GM12878 (cell line): ENCODE measurements around the gene ITSN2. TPM values are rescaled to one million over a fixed set of nuclear protein-coding genes. Genes with fewer than 3 reads are reported as not detected.

Experiments
- ATAC-seq: fragments of 200-7000 bp; cut with Tn5 transposase; 3 replicates; pipeline ENCODE4 v1.9.1; 2020; ENCODE audit warnings: mild to moderate bottlenecking, moderate library complexity
- BruUV-seq: library from RNA; stranded (reverse); fragments of 400-500 nt; replicated peaks from 2 replicates; lab custom pipeline; 2021; lab: Mats Ljungman, UMichigan
- CTCF ChIA-PET: fragments of 300-600 bp; sonication (Branson Sonifier 250); formaldehyde crosslinking; extraction: SDS; loops from one replicate; lab custom pipeline; 2021; ENCODE audit warnings: inconsistent platforms; lab: Yijun Ruan, JAX
- POLR2A ChIA-PET: fragments of 350-600 bp; formaldehyde crosslinking; extraction: SDS; loops from one replicate; lab custom pipeline; 2021; ENCODE audit warnings: inconsistent platforms; lab: Charles Lee
- RAD21 ChIA-PET: fragments of 300-600 bp; sonication (Branson Sonifier 250); formaldehyde crosslinking; loops from one replicate; lab custom pipeline; 2023; ENCODE audit warnings: antibody characterized with exemption; ENCODE audit not compliant: unreplicated experiment; lab: Charles Lee
- SMC1A ChIA-PET: fragments of 300-600 bp; sonication (Branson Sonifier 250); formaldehyde crosslinking; loops from one replicate; lab custom pipeline; 2023; ENCODE audit not compliant: unreplicated experiment, uncharacterized antibody; lab: Charles Lee
- DNase-seq: peaks from one replicate; pipeline ENCODE4 v3.0.0-alpha.2; 2011; ENCODE audit warnings: low read depth, low spot score
- FAIRE-seq: peaks from 3 replicates; lab custom pipeline; 2011; peaks lifted over from hg19 to GRCh38; lab: Jason Lieb, UNC
- H2AFZ ChIP-seq: 2 replicates; pipeline ENCODE4 v1.6.0; 2011; ENCODE audit warnings: low read depth, low read length, control low read depth; ENCODE audit not compliant: control insufficient read depth
- H3K27ac ChIP-seq: 2 replicates; pipeline ENCODE4 v1.5.1; 2011; ENCODE audit warnings: control low read depth; ENCODE audit not compliant: control insufficient read depth, insufficient read depth
- H3K27me3 ChIP-seq, 2 experiments: replicated peaks in 1 of 2; 2 replicates each; pipeline versions ENCODE4 v1.6.0 to v1.6.1; 2011; ENCODE audit warnings: low read length in 1 of 2; ENCODE audit not compliant: control insufficient read depth in 2 of 2, insufficient read depth in 2 of 2
- H3K36me3 ChIP-seq, 2 experiments: 2 replicates each; pipeline ENCODE4 v1.5.1; 2011; ENCODE audit warnings: low read length in 1 of 2; ENCODE audit not compliant: control insufficient read depth in 2 of 2, insufficient read depth in 2 of 2
- H3K4me1 ChIP-seq: 2 replicates; pipeline ENCODE4 v1.6.1; 2011; ENCODE audit warnings: mild to moderate bottlenecking, low read length, moderate library complexity, mixed read lengths; ENCODE audit not compliant: control insufficient read depth, insufficient read depth
- H3K4me2 ChIP-seq: 2 replicates; pipeline ENCODE4 v1.6.0; 2011; ENCODE audit warnings: control low read depth; ENCODE audit not compliant: control insufficient read depth, insufficient read depth
- H3K4me3 ChIP-seq: fragments of 200-600 bp; sonication (generic); 2 replicates; pipeline ENCODE4 v1.5.1; 2016
- H3K79me2 ChIP-seq: 2 replicates; pipeline ENCODE4 v1.6.0; 2011; ENCODE audit warnings: low read length; ENCODE audit not compliant: control insufficient read depth, insufficient read depth
- H3K9ac ChIP-seq: 2 replicates; pipeline ENCODE4 v1.8.0; 2011; ENCODE audit warnings: low read length, control low read depth, mixed read lengths; ENCODE audit not compliant: control insufficient read depth, insufficient read depth
- H3K9me3 ChIP-seq: replicated peaks from 3 replicates; pipeline ENCODE4 v1.5.1; 2011; ENCODE audit warnings: mild to moderate bottlenecking, low read length; ENCODE audit not compliant: control insufficient read depth, insufficient read depth
- H4K20me1 ChIP-seq: 2 replicates; pipeline ENCODE4 v1.6.0; 2011; ENCODE audit not compliant: control insufficient read depth, insufficient read depth
- BRCA1 ChIP-seq: IDR thresholded peaks from 2 replicates; pipeline ENCODE4 v1.6.1; 2011; ENCODE audit warnings: low read depth, low read length, improper control_type of control experiment
- CEBPB ChIP-seq, 2 experiments: fragments of 150-350 bp in 1 of 2; IDR thresholded peaks; 2 replicates each; pipeline ENCODE4 v1.6.1; 2012 to 2014; ENCODE audit warnings: low read depth in 2 of 2, low read length in 2 of 2, borderline replicate concordance in 1 of 2, inconsistent platforms in 1 of 2
- CHD4 ChIP-seq: fragments of 200-600 bp; sonication (generic); IDR thresholded peaks from 2 replicates; pipeline ENCODE4 v1.6.1; 2016; ENCODE audit warnings: mild to moderate bottlenecking
- EP300 ChIP-seq, 2 experiments: fragments of 150-350 bp in 1 of 2; IDR thresholded peaks; 2 replicates each; pipeline ENCODE4 v1.6.1; 2011 to 2012; ENCODE audit warnings: low read depth in 2 of 2, low read length in 2 of 2, borderline replicate concordance in 1 of 2, improper control_type of control experiment in 1 of 2, inconsistent platforms in 1 of 2; ENCODE audit not compliant: control insufficient read depth in 1 of 2
- GATAD2B ChIP-seq: fragments of 450-650 bp; conservative IDR thresholded peaks from 2 replicates; pipeline ENCODE4 v1.6.1; 2017; ENCODE audit warnings: low read depth, mild to moderate bottlenecking, moderate library complexity
- HDAC6 ChIP-seq: fragments of 200-600 bp; sonication (generic); IDR thresholded peaks from one replicate; pipeline ENCODE4 v1.8.0; 2017; ENCODE audit warnings: antibody characterized with exemption; ENCODE audit not compliant: unreplicated experiment
- HDGF ChIP-seq: fragments of 450-650 bp; IDR thresholded peaks from 2 replicates; pipeline ENCODE4 v1.6.1; 2016; ENCODE audit warnings: antibody characterized with exemption
- NBN ChIP-seq: fragments of 450-650 bp; IDR thresholded peaks from 2 replicates; pipeline ENCODE4 v1.6.1; 2016
- NFYB ChIP-seq: IDR thresholded peaks from 2 replicates; pipeline ENCODE4 v1.6.1; 2011; ENCODE audit warnings: low read depth, mild to moderate bottlenecking, low read length, improper control_type of control experiment, moderate library complexity; ENCODE audit not compliant: insufficient read depth
- NR2C1 ChIP-seq: fragments of 450-650 bp; IDR thresholded peaks from 2 replicates; pipeline ENCODE4 v1.6.1; 2017; ENCODE audit warnings: antibody characterized with exemption, mild to moderate bottlenecking, moderate library complexity
- PAX8 ChIP-seq: fragments of 450-650 bp; IDR thresholded peaks from 2 replicates; pipeline ENCODE4 v1.6.1; 2017; ENCODE audit warnings: mild to moderate bottlenecking, moderate library complexity
- SIX5 ChIP-seq: IDR thresholded peaks from 2 replicates; pipeline ENCODE4 v1.6.1; 2011; ENCODE audit warnings: mild to moderate bottlenecking, low read depth, low read length, moderate library complexity; ENCODE audit not compliant: severe bottlenecking
- SRF ChIP-seq, 2 experiments: IDR thresholded peaks; 2 replicates each; pipeline ENCODE4 v1.6.1; 2011; ENCODE audit warnings: low read depth in 2 of 2, low read length in 2 of 2, mild to moderate bottlenecking in 1 of 2, moderate library complexity in 1 of 2
- TCF7 ChIP-seq: IDR thresholded peaks from 2 replicates; pipeline ENCODE4 v1.6.1; 2014; ENCODE audit warnings: antibody characterized with exemption, borderline replicate concordance
- WGBS: methylation state at CpG from one replicate; pipeline ENCODE4 v1.1.6; 2016; ENCODE audit warnings: low lambda C conversion rate; ENCODE audit not compliant: insufficient replicate concordance, insufficient coverage; ENCODE audit errors: missing lambda C conversion rate; 5-methylcytosine and 5-hydroxymethylcytosine counted together
- in situ Hi-C: fragments of 300-500 bp; cut with MboI; formaldehyde crosslinking; loops from 9 replicates; pipeline ENCODE4 v1.14.3; 2018; ENCODE audit warnings: mixed read lengths
- intact Hi-C: fragments of 100-400 bp; cut with micrococcal nuclease; formaldehyde crosslinking; loops from one replicate; pipeline ENCODE4 v1.14.2; 2022; ENCODE audit not compliant: unreplicated experiment
- polyA plus RNA-seq, 11 experiments: library from polyadenylated mRNA; depleted of rRNA in 4 of 11; unstranded in 6 of 11; stranded (reverse) in 5 of 11; fragments of >200 nt; fragmentation: Nextera tagmentation in 4 of 11; fragmentation: Illumina TruSeq in 1 of 11; extraction: Ambion mirVana in 4 of 11; extraction: Trizol in 1 of 11; gene quantifications; 1 replicate in 1 of 11; 2 replicates in 10 of 11; pipeline versions ENCODE4 v1.2.1 to v1.2.3, GENCODE V29; 2011 to 2016; ENCODE audit warnings: inconsistent platforms in 2 of 11, missing spikeins in 2 of 11, low read depth in 1 of 11
- total RNA-seq, 4 experiments: library from RNA; depleted of rRNA in 3 of 4; stranded (reverse); fragments of >200 nt in 3 of 4; fragmentation: Illumina TruSeq in 1 of 4; extraction: Trizol in 1 of 4; gene quantifications; 2 replicates each; pipeline versions ENCODE4 v1.2.1 to v1.2.3, GENCODE V29; 2013 to 2021
- TF ChIP-seq, protein P1 (sequence below): fragments of 450-650 bp; IDR thresholded peaks from 2 replicates; pipeline ENCODE4 v1.6.1; 2016; ENCODE audit warnings: mild to moderate bottlenecking
- TF ChIP-seq, protein P2 (sequence below): fragments of 450-650 bp; IDR thresholded peaks from 2 replicates; pipeline ENCODE4 v1.6.1; 2017; ENCODE audit warnings: borderline replicate concordance

ITSN2 gene
- total and polyA plus RNA-seq, 10 of the 15 experiments (the other 5 are each of a cell fraction or from before 2014, with no cell fraction given): 20.5 to 80.0 (median 54.7) TPM

DNA sequence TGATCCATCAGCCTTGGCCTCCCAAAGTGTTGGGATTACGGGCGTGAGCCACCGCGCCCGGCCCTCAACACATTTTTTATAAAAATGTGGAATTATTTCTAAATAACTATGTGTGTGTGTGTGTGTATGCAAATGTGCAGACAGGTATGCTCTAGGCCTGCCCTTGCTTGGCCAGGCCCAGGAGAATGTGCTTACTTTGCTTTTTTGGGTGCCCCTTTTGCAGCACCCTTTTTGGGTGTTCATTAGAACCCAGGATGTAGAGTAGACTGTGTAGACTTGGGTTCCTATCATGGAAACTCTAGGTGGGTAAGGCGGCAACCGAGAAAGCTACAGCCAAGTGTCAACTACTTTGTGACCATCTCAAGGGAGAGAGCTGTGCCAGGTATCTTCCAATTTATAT lies 11.7 kb upstream of the ITSN2 start:
- CTCF ChIA-PET: interaction anchor here (0.7 kb wide), 1 partner anchor 243 kb away, joined by 3 read pairs; no protein-coding TSS in a partner anchor
- FAIRE-seq: no peak

More for the DNA sequence above, 11.7 kb upstream of the ITSN2 start:
- peaks cover 18% of the 10 kb centered on the region for H3K4me1 ChIP-seq
- POLR2A ChIA-PET: no interaction called here
- no peaks in the 10 kb centered on the region for H3K27me3 ChIP-seq
- H2AFZ ChIP-seq: no peak overlapping the region
- WGBS: 82% methylated on average over 7 of the region's 7 CpGs
- H3K4me3 ChIP-seq: no peak overlapping the region
- H3K79me2 ChIP-seq: no peaks in the 10 kb centered on the region
- DNase-seq (no peak), ATAC-seq (no peak)
- H4K20me1 ChIP-seq: no peaks in the 10 kb centered on the region
- no peak for TF ChIP-seq NBN
- TF ChIP-seq TCF7: no peak
- TF ChIP-seq GATAD2B: no peak
- TF ChIP-seq HDAC6: no peak
- TF ChIP-seq BRCA1: no peak
- TF ChIP-seq, protein P1, sequence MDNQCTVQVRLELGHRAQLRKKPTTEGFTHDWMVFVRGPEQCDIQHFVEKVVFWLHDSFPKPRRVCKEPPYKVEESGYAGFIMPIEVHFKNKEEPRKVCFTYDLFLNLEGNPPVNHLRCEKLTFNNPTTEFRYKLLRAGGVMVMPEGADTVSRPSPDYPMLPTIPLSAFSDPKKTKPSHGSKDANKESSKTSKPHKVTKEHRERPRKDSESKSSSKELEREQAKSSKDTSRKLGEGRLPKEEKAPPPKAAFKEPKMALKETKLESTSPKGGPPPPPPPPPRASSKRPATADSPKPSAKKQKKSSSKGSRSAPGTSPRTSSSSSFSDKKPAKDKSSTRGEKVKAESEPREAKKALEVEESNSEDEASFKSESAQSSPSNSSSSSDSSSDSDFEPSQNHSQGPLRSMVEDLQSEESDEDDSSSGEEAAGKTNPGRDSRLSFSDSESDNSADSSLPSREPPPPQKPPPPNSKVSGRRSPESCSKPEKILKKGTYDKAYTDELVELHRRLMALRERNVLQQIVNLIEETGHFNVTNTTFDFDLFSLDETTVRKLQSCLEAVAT: no peak
- TF ChIP-seq SIX5: no peak
- no peak for TF ChIP-seq HDGF
- TF ChIP-seq, protein P2, sequence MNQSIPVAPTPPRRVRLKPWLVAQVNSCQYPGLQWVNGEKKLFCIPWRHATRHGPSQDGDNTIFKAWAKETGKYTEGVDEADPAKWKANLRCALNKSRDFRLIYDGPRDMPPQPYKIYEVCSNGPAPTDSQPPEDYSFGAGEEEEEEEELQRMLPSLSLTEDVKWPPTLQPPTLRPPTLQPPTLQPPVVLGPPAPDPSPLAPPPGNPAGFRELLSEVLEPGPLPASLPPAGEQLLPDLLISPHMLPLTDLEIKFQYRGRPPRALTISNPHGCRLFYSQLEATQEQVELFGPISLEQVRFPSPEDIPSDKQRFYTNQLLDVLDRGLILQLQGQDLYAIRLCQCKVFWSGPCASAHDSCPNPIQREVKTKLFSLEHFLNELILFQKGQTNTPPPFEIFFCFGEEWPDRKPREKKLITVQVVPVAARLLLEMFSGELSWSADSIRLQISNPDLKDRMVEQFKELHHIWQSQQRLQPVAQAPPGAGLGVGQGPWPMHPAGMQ: no peak
- TF ChIP-seq CEBPB (IDR thresholded peaks at IDR 0.05; ENCODE audit: borderline replicate concordance in 1 of 2, low read depth in 2 of 2, low read length in 2 of 2): no peak
- TF ChIP-seq SRF (IDR thresholded peaks at IDR 0.05; ENCODE audit: low read depth in 2 of 2, low read length in 2 of 2): no peak
- TF ChIP-seq NR2C1: no peak
- TF ChIP-seq NFYB: no peak
- TF ChIP-seq PAX8: no peak
- TF ChIP-seq CHD4: no peak
- no peak for TF ChIP-seq EP300 (IDR thresholded peaks at IDR 0.05; ENCODE audit: borderline replicate concordance in 1 of 2, control insufficient read depth in 1 of 2, low read depth in 2 of 2, low read length in 2 of 2)
- in situ Hi-C loops (loop anchor here (25.0 kb wide), 1 partner anchor 985 kb away; the partner anchor contains the start of gene KLHL29), intact Hi-C loops (no loop called here)
- H3K4me2 ChIP-seq: no peak overlapping the region
- no peak overlapping the region for H3K27ac ChIP-seq
- SMC1A ChIA-PET: interaction anchor here (0.7 to 0.9 kb wide), 2 partner anchors 12 to 22 kb away, joined by 3 to 4 read pairs; partner anchors contain the start of gene ITSN2
- H3K9ac ChIP-seq: no peak overlapping the region
- RAD21 ChIA-PET: no interaction called here
- no peaks in the 10 kb centered on the region for H3K36me3 ChIP-seq
- H3K9me3 ChIP-seq: no peaks in the 10 kb centered on the region
- no TSS peak for BruUV-seq
